Hepatocyte (in vitro differentiated cells): Measurements from ENCODE around the gene SIL1. TPM values are rescaled to one million over a fixed set of nuclear protein-coding genes. Genes with fewer than 3 reads are reported as not detected.

Experiments
- DNase-seq: peaks from one replicate; pipeline ENCODE4 v3.0.0-alpha.2; 2016; ENCODE audit warnings: low spot score
- H2AFZ ChIP-seq: fragments of 200-600 bp; sonication (generic); 2 replicates; pipeline ENCODE4 v1.6.0; 2016; ENCODE audit warnings: antibody characterized with exemption, mild to moderate bottlenecking
- H3K27ac ChIP-seq: fragments of 200-600 bp; sonication (generic); 2 replicates; pipeline ENCODE4 v1.5.1; 2016; ENCODE audit warnings: mild to moderate bottlenecking
- H3K27me3 ChIP-seq: fragments of 200-600 bp; sonication (generic); 2 replicates; pipeline ENCODE4 v1.6.1; 2016
- H3K36me3 ChIP-seq: fragments of 200-600 bp; sonication (generic); replicated peaks from 2 replicates; pipeline ENCODE4 v1.5.1; 2016; ENCODE audit warnings: low read depth; ENCODE audit not compliant: insufficient read depth
- H3K4me1 ChIP-seq: fragments of 200-600 bp; sonication (generic); 2 replicates; pipeline ENCODE4 v1.5.1; 2016; ENCODE audit warnings: mild to moderate bottlenecking, moderate library complexity; ENCODE audit not compliant: insufficient read depth
- H3K4me2 ChIP-seq: fragments of 200-600 bp; sonication (generic); 2 replicates; pipeline ENCODE4 v1.6.0; 2016
- H3K4me3 ChIP-seq: fragments of 200-600 bp; sonication (generic); 2 replicates; pipeline ENCODE4 v1.5.1; 2016; ENCODE audit warnings: mild to moderate bottlenecking
- H3K79me2 ChIP-seq: fragments of 200-600 bp; sonication (generic); 2 replicates; pipeline ENCODE4 v1.6.0; 2017; ENCODE audit warnings: mild to moderate bottlenecking
- H3K9me2 ChIP-seq: fragments of 200-600 bp; sonication (generic); replicated peaks from 2 replicates; pipeline ENCODE4 v1.6.0; 2017; ENCODE audit warnings: mild to moderate bottlenecking; ENCODE audit not compliant: insufficient read depth
- H3K9me3 ChIP-seq: fragments of 200-600 bp; sonication (generic); 2 replicates; pipeline ENCODE4 v1.5.1; 2016; ENCODE audit warnings: low read depth, mild to moderate bottlenecking
- H4K20me1 ChIP-seq: fragments of 200-600 bp; sonication (generic); 2 replicates; pipeline ENCODE4 v1.6.0; 2016; ENCODE audit warnings: mild to moderate bottlenecking; ENCODE audit not compliant: insufficient read depth, poor library complexity, severe bottlenecking
- EZH2 ChIP-seq: fragments of 200-600 bp; sonication (generic); IDR thresholded peaks from 2 replicates; pipeline ENCODE4 v1.6.1; 2016; ENCODE audit warnings: antibody characterized with exemption, mild to moderate bottlenecking, borderline replicate concordance
- EZH2phosphoT487 ChIP-seq: fragments of 200-600 bp; sonication (generic); IDR thresholded peaks from one replicate; pipeline ENCODE4 v1.6.1; 2018; ENCODE audit warnings: antibody characterized with exemption, mild to moderate bottlenecking, low read depth, moderate library complexity; ENCODE audit not compliant: unreplicated experiment, severe bottlenecking
- WGBS: methylation state at CpG from one replicate; pipeline ENCODE4 v1.1.6; 2016; ENCODE audit warnings: low lambda C conversion rate; ENCODE audit errors: missing lambda C conversion rate; 5-methylcytosine and 5-hydroxymethylcytosine counted together
- polyA plus RNA-seq: library from polyadenylated mRNA; unstranded; fragments of >200 nt; fragmentation: Nextera tagmentation; extraction: Ambion mirVana; gene quantifications from 2 replicates; pipeline ENCODE4 v1.2.1, GENCODE V29; 2016
- total RNA-seq: library from RNA; depleted of rRNA; stranded (reverse); fragments of >200 nt; gene quantifications from 2 replicates; pipeline ENCODE4 v1.2.3, GENCODE V29; 2014
- TF ChIP-seq, protein P1 (sequence below): fragments of 200-600 bp; sonication (generic); IDR thresholded peaks from 2 replicates; pipeline ENCODE4 v1.5.1; 2016; ENCODE audit warnings: antibody characterized with exemption, mild to moderate bottlenecking; ENCODE audit not compliant: poor library complexity

The SIL1 gene
- total and polyA plus RNA-seq, 2 experiments from 2014 or later, result 82.0 to 176 TPM

DNA sequence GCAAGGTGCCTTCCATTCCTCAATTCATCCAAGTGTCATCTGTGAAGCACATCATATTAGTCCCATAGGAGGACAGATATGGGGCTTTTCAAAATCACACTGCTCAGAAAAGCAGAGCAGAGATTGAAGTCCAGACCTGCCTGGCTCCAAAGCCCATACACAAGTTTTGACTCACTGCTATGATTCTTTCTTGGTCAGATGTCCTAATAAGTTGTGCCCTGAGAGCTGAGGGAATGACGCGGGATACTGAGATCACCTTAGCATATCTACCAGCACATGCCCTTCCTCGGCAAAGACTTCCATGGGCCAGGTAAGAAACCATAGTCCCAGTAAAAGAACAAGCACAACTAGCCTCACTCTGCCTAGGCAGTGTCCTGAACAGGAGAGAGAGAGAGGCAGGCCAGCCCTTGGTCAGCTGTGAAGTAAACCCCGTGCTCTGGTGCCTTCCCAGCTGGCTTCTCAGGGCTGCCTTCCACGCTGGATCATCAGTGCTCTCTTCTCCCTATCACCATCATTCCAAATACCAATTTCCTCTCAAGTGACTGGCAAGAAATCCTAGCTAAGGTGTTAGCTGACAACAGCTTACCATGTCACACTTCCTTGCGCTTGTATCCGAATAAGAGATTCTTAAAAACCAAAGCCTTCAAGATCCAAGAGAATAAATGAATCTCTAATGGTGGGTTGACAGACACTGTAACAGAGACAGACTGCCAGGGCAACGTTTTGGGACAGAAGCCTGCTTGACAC lies 73.2 kb downstream of the SIL1 start:
- no peak overlapping the region for H3K27ac ChIP-seq
- H3K79me2 ChIP-seq, result peaks cover 8% of the 10 kb centered on the region
- no peak overlapping the region for H3K4me2 ChIP-seq
- DNase-seq, result no peak
- H3K27me3 ChIP-seq, result no peaks in the 10 kb centered on the region
- no peak overlapping the region for H3K4me3 ChIP-seq
- H3K4me1 ChIP-seq, result no peaks in the 10 kb centered on the region
- H3K36me3 ChIP-seq, result no peaks in the 10 kb centered on the region
- 78% methylated on average over 8 of the region's 8 CpGs for WGBS
- H3K9me2 ChIP-seq, result no peaks in the 10 kb centered on the region
- no peak for TF ChIP-seq EZH2
- TF ChIP-seq EZH2phosphoT487, result no peak
- TF ChIP-seq, protein P1, sequence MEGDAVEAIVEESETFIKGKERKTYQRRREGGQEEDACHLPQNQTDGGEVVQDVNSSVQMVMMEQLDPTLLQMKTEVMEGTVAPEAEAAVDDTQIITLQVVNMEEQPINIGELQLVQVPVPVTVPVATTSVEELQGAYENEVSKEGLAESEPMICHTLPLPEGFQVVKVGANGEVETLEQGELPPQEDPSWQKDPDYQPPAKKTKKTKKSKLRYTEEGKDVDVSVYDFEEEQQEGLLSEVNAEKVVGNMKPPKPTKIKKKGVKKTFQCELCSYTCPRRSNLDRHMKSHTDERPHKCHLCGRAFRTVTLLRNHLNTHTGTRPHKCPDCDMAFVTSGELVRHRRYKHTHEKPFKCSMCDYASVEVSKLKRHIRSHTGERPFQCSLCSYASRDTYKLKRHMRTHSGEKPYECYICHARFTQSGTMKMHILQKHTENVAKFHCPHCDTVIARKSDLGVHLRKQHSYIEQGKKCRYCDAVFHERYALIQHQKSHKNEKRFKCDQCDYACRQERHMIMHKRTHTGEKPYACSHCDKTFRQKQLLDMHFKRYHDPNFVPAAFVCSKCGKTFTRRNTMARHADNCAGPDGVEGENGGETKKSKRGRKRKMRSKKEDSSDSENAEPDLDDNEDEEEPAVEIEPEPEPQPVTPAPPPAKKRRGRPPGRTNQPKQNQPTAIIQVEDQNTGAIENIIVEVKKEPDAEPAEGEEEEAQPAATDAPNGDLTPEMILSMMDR, result no peak
- no peak overlapping the region for H2AFZ ChIP-seq
- H3K9me3 ChIP-seq, result no peaks in the 10 kb centered on the region
- H4K20me1 ChIP-seq, result no peaks in the 10 kb centered on the region

DNA sequence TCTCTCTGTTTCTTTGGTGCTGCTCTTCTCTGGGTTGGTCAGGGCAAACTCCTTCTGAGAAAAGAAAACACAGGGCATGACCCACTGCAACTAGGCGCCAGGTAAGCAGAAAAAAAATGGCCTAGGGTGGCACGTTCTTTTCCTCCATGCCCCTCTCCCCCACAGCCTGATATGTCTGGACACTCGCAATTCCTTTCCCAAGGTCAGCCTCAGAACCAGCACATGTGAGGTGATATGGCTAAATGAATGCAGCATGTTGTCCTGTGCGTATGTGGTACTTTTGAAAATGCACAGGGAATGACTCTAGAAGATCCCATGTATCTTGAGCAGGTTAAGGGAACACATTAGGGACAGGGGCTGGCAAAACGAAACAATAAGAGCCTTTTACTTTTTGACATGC lies 77.0 kb downstream of the SIL1 start:
- H3K4me2 ChIP-seq, result no peak overlapping the region
- DNase-seq, result no peak
- no peaks in the 10 kb centered on the region for H3K36me3 ChIP-seq
- 80% methylated on average over 5 of the region's 5 CpGs for WGBS
- no peaks in the 10 kb centered on the region for H4K20me1 ChIP-seq
- H3K9me3 ChIP-seq, result no peaks in the 10 kb centered on the region
- H3K9me2 ChIP-seq, result no peaks in the 10 kb centered on the region
- no peak overlapping the region for H3K4me3 ChIP-seq
- no peaks in the 10 kb centered on the region for H3K27me3 ChIP-seq
- no peaks in the 10 kb centered on the region for H3K4me1 ChIP-seq
- TF ChIP-seq, protein P1, result no peak
- TF ChIP-seq EZH2phosphoT487 (no peak), EZH2 (no peak)
- H3K27ac ChIP-seq, result no peak overlapping the region
- no peaks in the 10 kb centered on the region for H3K79me2 ChIP-seq
- no peak overlapping the region for H2AFZ ChIP-seq

DNA sequence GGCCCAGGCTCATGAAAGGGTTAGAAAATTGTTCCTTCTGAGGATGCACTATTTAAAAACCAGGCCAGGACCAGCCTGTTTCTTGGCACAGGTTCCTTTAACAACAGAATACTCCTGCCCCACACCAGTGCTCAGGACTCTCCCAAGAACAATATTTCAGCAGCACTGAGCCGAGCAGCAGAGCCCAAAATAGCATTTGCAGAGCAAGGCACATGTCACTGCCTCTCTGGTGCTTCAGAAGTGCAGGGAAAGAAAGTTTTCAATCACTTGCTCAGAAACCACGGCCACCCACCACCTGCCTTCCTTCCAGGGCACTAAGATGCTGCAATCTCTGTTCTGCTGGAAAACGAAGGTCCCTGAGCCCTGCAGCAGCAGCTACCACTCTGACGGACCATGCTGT lies 77.6 kb downstream of the SIL1 start:
- no peak for DNase-seq
- Histone ChIP-seq H3K4me3 (no peak overlapping the region), H3K36me3 (no peaks in the 10 kb centered on the region), H3K4me1 (no peaks in the 10 kb centered on the region), H3K27ac (no peak overlapping the region), H2AFZ (no peak overlapping the region), H3K79me2 (no peaks in the 10 kb centered on the region), H3K4me2 (no peak overlapping the region), H3K9me2 (no peaks in the 10 kb centered on the region), H3K9me3 (no peaks in the 10 kb centered on the region), H3K27me3 (no peaks in the 10 kb centered on the region), H4K20me1 (no peaks in the 10 kb centered on the region)
- TF ChIP-seq, protein P1, result no peak
- no peak for TF ChIP-seq EZH2phosphoT487
- no peak for TF ChIP-seq EZH2
- WGBS, result 90% methylated on average over 4 of the region's 4 CpGs
